GM19438 (cell line): ENCODE measurements around the gene MSANTD3.
A peak's percentile ranks its signal among the peaks of the same experiment; 100 is the strongest.
"Not testable (repeated sequence)": the region's sequence is repeated elsewhere in the genome, so short reads cannot be mapped to it uniquely, and the experiment has no call there.

ENCODE experiments used
- ATAC-seq: cut with Tn5 transposase; IDR thresholded peaks from one replicate; pipeline ENCODE4 v1.9.1; 2021; ENCODE audit warnings: low read depth; ENCODE audit not compliant: unreplicated experiment

MSANTD3 gene, protein sequence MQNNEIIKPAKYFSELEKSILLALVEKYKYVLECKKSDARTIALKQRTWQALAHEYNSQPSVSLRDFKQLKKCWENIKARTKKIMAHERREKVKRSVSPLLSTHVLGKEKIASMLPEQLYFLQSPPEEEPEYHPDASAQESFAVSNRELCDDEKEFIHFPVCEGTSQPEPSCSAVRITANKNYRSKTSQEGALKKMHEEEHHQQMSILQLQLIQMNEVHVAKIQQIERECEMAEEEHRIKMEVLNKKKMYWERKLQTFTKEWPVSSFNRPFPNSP

GRCh38 chr9:100426530-100427365 lies at the start of gene MSANTD3:
TSS of gene MSANTD3 (plus strand) at chr9:100427143. CDS start at chr9:100441939, 14,796 bp downstream.
- peak; percentile 53 for ATAC-seq

DNA sequence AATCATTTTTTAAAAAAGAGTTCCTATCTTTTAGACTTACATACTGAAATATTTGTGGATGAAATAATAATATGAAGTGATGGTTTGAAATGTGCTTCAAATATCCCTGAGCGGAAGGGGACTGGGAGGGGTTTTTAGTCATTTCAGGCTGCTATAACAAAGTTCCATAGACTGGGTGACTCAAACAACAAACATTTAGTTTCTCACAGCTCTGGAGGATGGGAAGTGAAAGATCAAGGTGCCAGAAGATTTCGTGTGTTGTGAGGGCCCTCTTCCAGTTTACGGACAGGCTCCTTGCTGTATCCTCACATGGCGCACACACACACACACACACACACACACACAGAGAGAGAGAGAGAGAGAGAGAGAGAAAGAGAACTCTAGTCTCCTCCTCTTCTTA lies 47.1 kb upstream of the MSANTD3 start:
- ATAC-seq = no peak

GRCh38 chr9:100392989-100393388 lies 34.0 kb upstream of the MSANTD3 start:
- not testable (repeated sequence) for ATAC-seq

DNA sequence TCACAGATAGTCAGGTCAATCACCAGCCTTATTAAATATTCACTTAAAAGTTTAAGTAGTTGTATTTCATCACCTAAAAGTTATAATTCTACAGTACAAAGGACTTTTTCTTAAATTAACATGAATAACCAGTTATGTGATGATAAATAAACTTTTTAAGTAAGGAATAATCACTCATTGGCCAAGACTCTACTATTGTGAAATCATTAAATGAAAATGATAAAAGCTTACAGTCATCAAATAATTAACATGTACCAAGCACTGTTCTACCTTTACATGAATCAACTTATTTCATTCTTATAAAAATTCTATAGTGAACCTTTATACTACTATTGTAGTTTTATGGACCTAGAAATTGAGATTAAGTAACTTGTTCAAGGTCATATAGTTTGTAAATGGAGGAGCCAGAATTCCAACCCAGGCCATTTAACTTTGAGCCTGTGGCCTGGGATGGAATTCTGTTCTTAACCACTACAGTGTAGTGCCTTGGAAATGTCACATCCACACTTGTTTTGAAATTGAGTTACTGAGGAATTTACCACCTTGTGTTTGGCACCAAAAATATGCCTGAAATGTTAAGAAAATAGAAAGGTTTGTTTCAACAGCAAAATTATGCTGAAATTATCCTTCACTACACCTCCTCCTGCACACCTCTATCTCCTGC lies 32.8 kb upstream of the MSANTD3 start:
- ATAC-seq = no peak

GRCh38 chr9:100394816-100395215 lies 32.1 kb upstream of the MSANTD3 start:
- ATAC-seq = no peak

- no peak for ATAC-seq
Observed at GRCh38 chr9:100396769-100397168, 30.2 kb upstream of the MSANTD3 start.

DNA sequence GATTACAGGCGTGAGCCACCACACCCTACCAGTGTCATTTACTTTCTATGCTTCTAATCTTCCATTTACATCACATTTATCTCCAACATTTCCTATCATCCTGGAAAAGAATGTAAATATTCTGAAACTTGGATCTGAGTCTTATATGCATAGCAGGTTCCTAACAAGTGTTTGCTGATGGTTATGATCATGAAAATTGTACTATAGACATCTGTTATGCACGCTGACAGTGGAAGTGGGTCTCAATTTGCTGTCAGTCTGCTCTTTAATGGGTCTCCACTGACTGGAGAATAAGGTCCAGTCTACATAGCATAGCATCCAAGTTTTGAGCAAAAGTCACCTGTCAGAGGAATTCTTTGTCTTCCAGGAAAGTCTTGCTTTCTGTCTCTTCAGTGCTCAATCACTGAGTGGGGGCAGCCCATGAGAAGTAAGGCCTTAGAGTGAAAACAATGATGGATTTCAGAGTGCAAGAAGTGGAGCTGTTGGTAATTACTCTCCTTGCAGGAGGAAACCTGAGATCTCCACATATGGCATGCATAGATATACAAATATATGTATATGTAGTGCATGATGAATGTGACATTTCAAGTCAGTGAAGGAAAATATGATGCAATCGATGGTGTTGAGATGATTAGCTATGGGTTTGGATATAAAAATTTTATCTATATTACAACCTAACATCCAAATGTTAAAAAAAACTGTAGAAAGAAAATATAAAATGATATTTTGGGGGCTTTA lies 29.2 kb upstream of the MSANTD3 start:
- ATAC-seq = no peak

DNA sequence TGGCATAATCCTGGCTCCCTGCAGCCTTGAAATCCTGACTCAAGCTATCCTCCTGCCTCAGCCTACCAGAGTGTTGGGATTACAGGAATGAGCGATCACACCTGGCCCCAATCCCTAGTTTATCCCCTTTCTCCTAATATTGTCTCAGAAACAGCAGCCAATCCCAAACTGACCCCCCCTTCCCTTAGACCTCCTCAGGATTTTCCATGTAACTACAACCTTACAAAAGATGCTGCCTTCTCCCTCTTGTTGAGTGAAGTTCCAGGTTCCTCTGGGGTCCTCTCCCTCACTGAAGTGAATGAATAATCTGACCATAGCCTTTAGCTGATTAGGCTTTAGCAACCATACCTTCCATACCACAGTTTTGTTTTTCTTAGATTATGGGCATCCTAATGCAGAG lies 25.9 kb upstream of the MSANTD3 start:
- no peak for ATAC-seq

- no peak for ATAC-seq
Observed at GRCh38 chr9:100406962-100407361, 20.0 kb upstream of the MSANTD3 start.

- no peak for ATAC-seq
Observed at GRCh38 chr9:100408546-100409175, 18.3 kb upstream of the MSANTD3 start.

GRCh38 chr9:100409176-100409556 lies 17.8 kb upstream of the MSANTD3 start:
- no peak for ATAC-seq

GRCh38 chr9:100411472-100412283 lies 15.3 kb upstream of the MSANTD3 start:
- ATAC-seq = peak; percentile 100

GRCh38 chr9:100413839-100414420 lies 13.0 kb upstream of the MSANTD3 start:
- no peak for ATAC-seq

DNA sequence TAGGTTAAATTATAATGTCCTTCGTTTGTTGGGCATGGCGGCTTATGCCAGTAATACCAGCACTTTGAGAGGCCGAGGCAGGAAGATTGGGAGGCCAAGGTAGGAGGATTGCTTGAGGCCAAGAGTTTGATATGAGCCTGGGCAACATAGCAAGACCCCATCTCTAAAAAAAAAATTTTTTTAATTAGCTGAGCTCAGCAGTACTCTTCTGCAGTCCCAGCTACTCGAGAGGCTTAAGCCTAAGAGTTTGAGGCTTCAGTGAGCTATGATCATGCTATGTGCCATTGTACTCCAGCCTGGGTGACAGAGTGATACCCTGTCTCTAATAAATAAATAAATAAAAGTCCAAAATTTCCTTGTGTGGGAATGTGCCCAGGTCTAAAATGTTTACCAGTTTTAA lies 9.1 kb upstream of the MSANTD3 start:
- ATAC-seq = no peak

- ATAC-seq = no peak
Observed at GRCh38 chr9:100419166-100419565, 7.8 kb upstream of the MSANTD3 start.

GRCh38 chr9:100421116-100421515 lies 5.8 kb upstream of the MSANTD3 start:
- not testable (repeated sequence) for ATAC-seq

DNA sequence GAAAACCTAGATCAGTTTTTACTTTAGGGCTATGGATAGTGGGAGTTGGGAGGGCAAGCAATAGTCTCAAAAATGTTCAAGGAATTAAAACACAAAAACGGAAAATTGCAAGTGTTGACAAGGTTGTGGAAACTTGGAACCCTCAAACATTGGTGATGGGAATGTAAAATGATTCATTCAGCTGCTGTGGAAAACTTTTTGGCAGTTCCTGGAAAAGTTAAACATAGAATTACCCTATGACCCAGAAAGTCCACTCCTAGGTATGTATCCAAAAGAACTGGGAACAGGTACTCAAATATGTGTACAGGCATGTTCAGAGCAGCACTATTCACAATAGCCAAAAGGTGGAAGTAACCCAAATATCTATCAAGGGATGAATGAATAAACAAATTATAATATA lies 1.2 kb upstream of the MSANTD3 start:
- no peak for ATAC-seq

DNA sequence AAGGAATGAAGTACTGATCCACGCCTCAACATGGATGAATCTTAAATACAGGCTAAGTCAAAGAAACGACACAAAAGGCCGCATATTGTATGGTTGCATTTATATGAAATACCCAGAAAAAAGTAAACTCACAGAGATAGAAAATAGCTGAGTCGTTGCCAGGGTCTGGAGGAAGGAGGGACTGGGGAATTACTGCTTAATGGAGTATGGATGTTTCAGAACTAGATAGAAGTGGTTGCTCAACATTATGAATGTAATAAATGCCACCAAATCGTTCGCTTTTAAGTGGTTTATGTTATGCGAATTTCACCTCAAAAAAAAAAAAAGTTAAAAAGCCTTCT lies 784 bp upstream of the MSANTD3 start:
- no peak for ATAC-seq
